DND-41 (cell line): ENCODE measurements around the gene DOC2B.

Source experiments
- ATAC-seq: fragments of 200-7000 bp; cut with Tn5 transposase; 3 replicates; pipeline ENCODE4 v1.9.1; 2021; ENCODE audit warnings: low read depth; ENCODE audit not compliant: insufficient read depth
- DNase-seq: peaks from one replicate; pipeline ENCODE4 v3.0.0-alpha.2; 2020
- H2AFZ ChIP-seq: 2 replicates; pipeline ENCODE4 v1.6.0; 2012; ENCODE audit warnings: low read depth, low read length
- H3K27ac ChIP-seq: 2 replicates; pipeline ENCODE4 v1.5.1; 2012; ENCODE audit warnings: low read length, inconsistent platforms
- H3K27me3 ChIP-seq: fragments of 200-600 bp; sonication (generic); 2 replicates; pipeline ENCODE4 v1.6.0; 2012; ENCODE audit warnings: low read length, mild to moderate bottlenecking, inconsistent platforms; ENCODE audit not compliant: insufficient read depth, poor library complexity
- H3K36me3 ChIP-seq: 2 replicates; pipeline ENCODE4 v1.5.1; 2012; ENCODE audit warnings: low read length, inconsistent platforms; ENCODE audit not compliant: insufficient read depth
- H3K4me1 ChIP-seq: 2 replicates; pipeline ENCODE4 v1.5.1; 2012; ENCODE audit warnings: mild to moderate bottlenecking, low read length; ENCODE audit not compliant: insufficient read depth
- H3K4me2 ChIP-seq: 2 replicates; pipeline ENCODE4 v1.6.0; 2012; ENCODE audit warnings: mild to moderate bottlenecking, moderate library complexity, low read length, inconsistent platforms; ENCODE audit not compliant: insufficient read depth
- H3K4me3 ChIP-seq, 2 experiments: fragments of 200-600 bp in 1 of 2; shearing (Covaris generic) in 1 of 2; 2 replicates each; pipeline ENCODE4 v1.5.1; 2012 to 2016; ENCODE audit warnings: inconsistent platforms in 2 of 2, low read length in 2 of 2, mild to moderate bottlenecking in 2 of 2, low read depth in 1 of 2, moderate library complexity in 1 of 2
- H3K79me2 ChIP-seq: 2 replicates; pipeline ENCODE4 v1.6.0; 2012; ENCODE audit warnings: low read length, inconsistent platforms; ENCODE audit not compliant: insufficient read depth
- H3K9ac ChIP-seq: 2 replicates; pipeline ENCODE4 v1.6.0; 2012; ENCODE audit warnings: low read depth, mild to moderate bottlenecking, inconsistent platforms, low read length, moderate library complexity
- H3K9me3 ChIP-seq: 2 replicates; pipeline ENCODE4 v1.5.1; 2012; ENCODE audit warnings: low read length, moderate library complexity, mild to moderate bottlenecking, inconsistent platforms; ENCODE audit not compliant: insufficient read depth, severe bottlenecking
- H4K20me1 ChIP-seq: 2 replicates; pipeline ENCODE4 v1.6.0; 2012; ENCODE audit warnings: low read length; ENCODE audit not compliant: insufficient read depth
- EZH2 ChIP-seq: IDR thresholded peaks from 3 replicates; pipeline ENCODE4 v1.6.1; 2012; ENCODE audit warnings: borderline replicate concordance, low read depth, mild to moderate bottlenecking, moderate library complexity, low read length, inconsistent platforms; ENCODE audit not compliant: severe bottlenecking
- TF ChIP-seq, protein P1 (sequence below): IDR thresholded peaks from 2 replicates; pipeline ENCODE4 v1.5.1; 2012; ENCODE audit warnings: borderline replicate concordance, low read length, moderate library complexity, mild to moderate bottlenecking; ENCODE audit not compliant: poor library complexity, severe bottlenecking; ENCODE audit errors: extremely low read depth

Gene DOC2B

DNA sequence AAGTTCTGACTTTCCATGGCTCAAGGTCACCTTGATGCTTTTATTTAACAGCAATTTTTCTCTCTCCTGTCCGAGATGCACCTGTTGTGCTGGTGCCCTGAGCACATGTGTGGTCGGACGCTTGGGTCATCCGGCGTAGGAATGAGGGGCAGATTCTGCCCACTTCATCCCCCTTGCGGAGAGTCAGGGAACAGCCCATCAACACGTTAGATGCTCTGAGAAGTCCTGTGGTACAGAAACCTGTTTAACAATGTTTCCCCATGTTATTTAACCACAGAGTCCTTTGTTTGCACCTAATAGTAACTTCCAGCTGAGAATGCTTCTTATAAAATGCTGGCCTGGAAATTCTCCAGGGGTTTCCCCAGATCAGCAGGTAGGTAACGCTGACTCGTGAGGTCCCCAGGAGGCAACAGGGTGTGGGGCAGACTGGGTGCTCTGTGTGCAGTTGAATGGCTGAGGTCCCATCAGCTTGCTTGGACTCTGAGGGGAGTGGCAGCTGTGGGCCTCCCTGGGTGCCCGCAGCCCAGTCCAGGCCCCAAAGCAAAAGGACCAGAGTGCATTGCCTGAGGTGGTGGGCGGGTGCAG lies 17.8 kb downstream of the DOC2B start:
- Histone ChIP-seq H4K20me1 (no peaks in the 10 kb centered on the region; the same call in 1 of the 2 replicates), H2AFZ (no peak overlapping the region), H3K79me2 (no peaks in the 10 kb centered on the region), H3K9ac (no peak overlapping the region), H3K36me3 (no peaks in the 10 kb centered on the region), H3K9me3 (no peaks in the 10 kb centered on the region), H3K27ac (no peak overlapping the region), H3K4me2 (no peak overlapping the region), H3K4me1 (no peaks in the 10 kb centered on the region), H3K27me3 (no peaks in the 10 kb centered on the region), H3K4me3 (no peak overlapping the region)
- TF ChIP-seq, protein P1, sequence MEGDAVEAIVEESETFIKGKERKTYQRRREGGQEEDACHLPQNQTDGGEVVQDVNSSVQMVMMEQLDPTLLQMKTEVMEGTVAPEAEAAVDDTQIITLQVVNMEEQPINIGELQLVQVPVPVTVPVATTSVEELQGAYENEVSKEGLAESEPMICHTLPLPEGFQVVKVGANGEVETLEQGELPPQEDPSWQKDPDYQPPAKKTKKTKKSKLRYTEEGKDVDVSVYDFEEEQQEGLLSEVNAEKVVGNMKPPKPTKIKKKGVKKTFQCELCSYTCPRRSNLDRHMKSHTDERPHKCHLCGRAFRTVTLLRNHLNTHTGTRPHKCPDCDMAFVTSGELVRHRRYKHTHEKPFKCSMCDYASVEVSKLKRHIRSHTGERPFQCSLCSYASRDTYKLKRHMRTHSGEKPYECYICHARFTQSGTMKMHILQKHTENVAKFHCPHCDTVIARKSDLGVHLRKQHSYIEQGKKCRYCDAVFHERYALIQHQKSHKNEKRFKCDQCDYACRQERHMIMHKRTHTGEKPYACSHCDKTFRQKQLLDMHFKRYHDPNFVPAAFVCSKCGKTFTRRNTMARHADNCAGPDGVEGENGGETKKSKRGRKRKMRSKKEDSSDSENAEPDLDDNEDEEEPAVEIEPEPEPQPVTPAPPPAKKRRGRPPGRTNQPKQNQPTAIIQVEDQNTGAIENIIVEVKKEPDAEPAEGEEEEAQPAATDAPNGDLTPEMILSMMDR, result no peak
- no peak for TF ChIP-seq EZH2
- ATAC-seq, result no peak
- no peak for DNase-seq

GRCh38 chr17:162689-163088 lies 18.8 kb downstream of the DOC2B start:
- Histone ChIP-seq H3K4me2 (no peak overlapping the region), H3K79me2 (no peaks in the 10 kb centered on the region), H3K27me3 (no peaks in the 10 kb centered on the region), H3K27ac (no peak overlapping the region), H4K20me1 (no peaks in the 10 kb centered on the region; the same call in 1 of the 2 replicates), H2AFZ (no peak overlapping the region), H3K36me3 (no peaks in the 10 kb centered on the region), H3K4me1 (no peaks in the 10 kb centered on the region), H3K9me3 (no peaks in the 10 kb centered on the region), H3K4me3 (no peak overlapping the region), H3K9ac (no peak overlapping the region)
- no peak for ATAC-seq
- TF ChIP-seq EZH2, result no peak
- DNase-seq, result no peak

DNA sequence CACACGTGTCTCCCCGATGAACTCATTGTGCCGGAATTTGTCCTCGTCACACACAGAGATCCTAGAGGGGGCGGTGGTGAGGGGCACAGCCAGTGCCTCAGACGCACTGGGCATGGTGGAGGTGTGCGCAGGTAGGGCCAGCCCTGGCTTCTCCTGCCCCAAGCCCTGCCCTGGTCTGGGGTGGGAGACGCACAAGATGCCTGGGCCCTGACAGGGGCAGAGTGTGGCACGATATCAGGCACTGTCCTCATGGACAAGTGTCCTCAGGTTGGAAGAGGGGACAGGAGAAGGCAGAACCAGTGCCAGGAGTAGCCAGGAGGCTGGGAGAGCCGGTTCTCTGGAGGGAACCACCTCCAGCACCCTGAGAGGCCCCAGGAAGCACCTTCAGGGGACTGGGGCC lies 20.0 kb downstream of the DOC2B start:
- Histone ChIP-seq H4K20me1 (no peaks in the 10 kb centered on the region; the same call in 1 of the 2 replicates), H3K4me1 (no peaks in the 10 kb centered on the region), H3K4me2 (no peak overlapping the region), H3K27me3 (no peaks in the 10 kb centered on the region), H3K9ac (no peak overlapping the region), H3K79me2 (no peaks in the 10 kb centered on the region), H3K36me3 (no peaks in the 10 kb centered on the region), H3K27ac (no peak overlapping the region), H3K9me3 (no peaks in the 10 kb centered on the region), H2AFZ (no peak overlapping the region), H3K4me3 (no peak overlapping the region)
- TF ChIP-seq EZH2, result no peak
- ATAC-seq (no peak), DNase-seq (no peak)

- no peak overlapping the region for H3K4me2 ChIP-seq
- H3K79me2 ChIP-seq, result no peaks in the 10 kb centered on the region
- no peak overlapping the region for H3K4me3 ChIP-seq
- no peaks in the 10 kb centered on the region for H3K36me3 ChIP-seq
- ATAC-seq, result no peak
- no peaks in the 10 kb centered on the region for H3K27me3 ChIP-seq
- no peak overlapping the region for H2AFZ ChIP-seq
- DNase-seq, result no peak
- no peaks in the 10 kb centered on the region for H3K9me3 ChIP-seq
- no peaks in the 10 kb centered on the region; the same call in 1 of the 2 replicates for H4K20me1 ChIP-seq
- no peak overlapping the region for H3K27ac ChIP-seq
- TF ChIP-seq, protein P1, result no peak
- no peak for TF ChIP-seq EZH2
- H3K4me1 ChIP-seq, result no peaks in the 10 kb centered on the region
- H3K9ac ChIP-seq, result no peak overlapping the region
Measured at GRCh38 chr17:160336-160735, 21.1 kb downstream of the DOC2B start.
